Mononuclear cell (primary cell): ENCODE results near the gene SLC38A6. TPM values are rescaled to one million over a fixed set of nuclear protein-coding genes. Genes with fewer than 3 reads are reported as not detected.

Experiments
- H3K27me3 ChIP-seq: 2 replicates; pipeline ENCODE4 v1.6.0; 2011; ENCODE audit warnings: low read length, control low read depth; ENCODE audit not compliant: insufficient read depth
- H3K4me1 ChIP-seq: 2 replicates; pipeline ENCODE4 v1.5.1; 2011; ENCODE audit warnings: mild to moderate bottlenecking, low read length, control low read depth; ENCODE audit not compliant: insufficient read depth
- H3K4me3 ChIP-seq: 2 replicates; pipeline ENCODE4 v1.5.1; 2011; ENCODE audit warnings: mild to moderate bottlenecking, low read length, moderate library complexity
- H3K9me3 ChIP-seq: 2 replicates; pipeline ENCODE4 v1.5.1; 2011; ENCODE audit warnings: low read depth, mild to moderate bottlenecking, control low read depth, low read length
- total RNA-seq: library from RNA; depleted of rRNA; stranded (reverse); fragments of >200 nt; gene quantifications from one replicate; pipeline ENCODE4 v1.2.3, GENCODE V29; 2012

The SLC38A6 gene
- 8.9 TPM for total RNA-seq

GRCh38 chr14:60980811-60981632 lies at the start of gene SLC38A6, which contains the start of gene TRMT5:
Gene SLC38A6, plus strand, starts transcription at chr14:60981245. Its CDS starts 33 bp downstream, at chr14:60981278.
Gene TRMT5, minus strand, starts transcription at chr14:60981079. Its CDS starts 106 bp downstream, at chr14:60980973.
- peak within 1 kb of the TSS; percentile 82 for H3K4me3 ChIP-seq
- no peaks in the 10 kb centered on the region for H3K9me3 ChIP-seq
- H3K4me1 ChIP-seq = peaks cover 38% of the 10 kb centered on the region
- H3K27me3 ChIP-seq = no peaks in the 10 kb centered on the region

GRCh38 chr14:60933920-60934655 lies 47.0 kb upstream of the SLC38A6 start:
- Histone ChIP-seq H3K27me3 (no peaks in the 10 kb centered on the region), H3K4me1 (no peaks in the 10 kb centered on the region), H3K4me3 (no peak overlapping the region), H3K9me3 (no peaks in the 10 kb centered on the region)

DNA sequence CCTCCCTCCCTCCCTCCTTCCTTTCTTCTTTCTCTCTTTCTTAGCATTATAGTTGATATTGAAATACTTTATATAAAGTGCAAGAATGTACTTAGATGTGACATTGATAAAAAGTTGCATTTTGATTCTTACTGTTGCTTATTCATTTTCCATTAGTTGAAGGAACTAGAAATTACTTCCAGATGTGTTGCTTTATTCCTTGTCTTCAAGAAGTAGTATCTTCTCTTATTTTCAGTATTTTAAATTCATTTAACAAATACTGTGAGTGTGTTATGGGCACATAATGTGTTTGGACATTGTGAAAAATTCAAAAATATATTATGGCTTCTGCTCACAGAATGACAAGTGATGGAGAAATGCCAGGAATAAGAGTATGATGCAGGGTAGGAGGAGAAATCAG lies 45.7 kb upstream of the SLC38A6 start:
- no peaks in the 10 kb centered on the region for H3K4me1 ChIP-seq
- no peaks in the 10 kb centered on the region for H3K27me3 ChIP-seq
- no peaks in the 10 kb centered on the region for H3K9me3 ChIP-seq
- H3K4me3 ChIP-seq = no peak overlapping the region

- H3K27me3 ChIP-seq = no peaks in the 10 kb centered on the region
- H3K4me1 ChIP-seq = no peaks in the 10 kb centered on the region
- no peak overlapping the region for H3K4me3 ChIP-seq
- no peaks in the 10 kb centered on the region for H3K9me3 ChIP-seq
Measured at GRCh38 chr14:60943637-60944032, 37.4 kb upstream of the SLC38A6 start.

- H3K4me3 ChIP-seq = no peak overlapping the region
- no peaks in the 10 kb centered on the region for H3K27me3 ChIP-seq
- H3K9me3 ChIP-seq = no peaks in the 10 kb centered on the region
- no peaks in the 10 kb centered on the region for H3K4me1 ChIP-seq
Measured at GRCh38 chr14:60944204-60944603, 36.8 kb upstream of the SLC38A6 start.

DNA sequence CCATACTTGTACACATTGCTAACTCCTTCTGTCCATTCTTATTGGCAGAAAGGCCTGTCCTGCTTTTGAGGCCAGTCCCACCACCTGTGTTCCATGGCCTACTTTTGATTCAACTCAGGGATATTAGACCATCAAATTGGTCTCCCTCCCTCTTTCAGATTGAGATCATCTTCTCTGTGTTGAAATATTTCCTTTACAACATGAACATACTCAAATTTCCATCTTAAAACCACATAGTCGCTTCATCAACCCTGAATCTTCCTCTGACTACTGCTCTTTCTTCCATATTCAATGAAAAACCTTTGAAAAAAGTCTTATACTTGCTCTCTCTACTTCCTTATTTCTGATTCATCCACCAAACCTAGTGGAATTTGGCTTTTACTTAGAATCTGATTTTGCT lies 35.1 kb upstream of the SLC38A6 start:
- no peak overlapping the region for H3K4me3 ChIP-seq
- no peaks in the 10 kb centered on the region for H3K9me3 ChIP-seq
- H3K4me1 ChIP-seq = no peaks in the 10 kb centered on the region
- no peaks in the 10 kb centered on the region for H3K27me3 ChIP-seq

DNA sequence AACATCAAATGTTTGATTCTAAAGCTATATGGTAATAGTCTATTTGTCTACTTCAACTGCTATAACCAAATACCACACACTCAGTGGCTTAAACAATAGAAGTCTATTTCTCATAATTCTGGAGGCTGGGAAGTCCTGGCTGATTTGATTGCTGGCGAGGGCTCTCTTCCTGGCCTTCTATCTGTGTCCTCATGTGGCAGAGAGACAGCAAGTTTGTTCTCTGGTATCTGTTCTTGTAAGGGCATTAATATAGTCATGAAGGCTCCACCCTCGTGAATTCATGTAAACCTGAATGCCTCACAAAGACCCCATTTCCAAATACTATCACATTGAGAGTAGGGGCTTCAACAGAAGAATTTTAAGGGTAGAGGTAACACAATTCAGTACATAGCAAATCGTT lies 34.3 kb upstream of the SLC38A6 start:
- Histone ChIP-seq H3K9me3 (no peaks in the 10 kb centered on the region), H3K4me1 (no peaks in the 10 kb centered on the region), H3K4me3 (no peak overlapping the region), H3K27me3 (no peaks in the 10 kb centered on the region)

GRCh38 chr14:60951776-60952435 lies 29.1 kb upstream of the SLC38A6 start:
- peaks cover 24% of the 10 kb centered on the region for H3K9me3 ChIP-seq
- H3K4me3 ChIP-seq = no peak overlapping the region
- H3K27me3 ChIP-seq = no peaks in the 10 kb centered on the region
- H3K4me1 ChIP-seq = no peaks in the 10 kb centered on the region

GRCh38 chr14:60956202-60956601 lies 24.8 kb upstream of the SLC38A6 start:
- H3K27me3 ChIP-seq = no peaks in the 10 kb centered on the region
- H3K4me1 ChIP-seq = no peaks in the 10 kb centered on the region
- peaks cover 50% of the 10 kb centered on the region for H3K9me3 ChIP-seq
- H3K4me3 ChIP-seq = no peak overlapping the region

DNA sequence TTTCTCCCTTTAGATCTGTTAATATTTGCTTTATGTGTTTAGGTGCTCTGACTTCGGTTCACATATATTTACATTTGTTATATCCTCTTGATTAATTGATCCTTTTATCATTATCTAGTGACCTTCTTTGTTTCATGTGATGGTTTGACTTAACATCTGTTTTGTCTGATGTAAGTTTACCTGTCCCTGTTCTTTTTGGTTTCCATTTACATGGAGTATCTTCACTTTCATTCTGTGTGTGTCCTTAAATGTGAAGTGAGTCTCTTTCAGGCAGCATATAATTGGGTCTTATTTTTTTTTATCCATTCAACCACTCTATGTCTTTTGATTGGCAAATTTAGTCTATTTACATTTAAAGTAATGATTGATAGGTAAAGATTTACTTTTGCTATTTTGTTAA lies 24.4 kb upstream of the SLC38A6 start:
- Histone ChIP-seq H3K4me3 (no peak overlapping the region), H3K27me3 (no peaks in the 10 kb centered on the region), H3K4me1 (no peaks in the 10 kb centered on the region), H3K9me3 (peaks cover 50% of the 10 kb centered on the region)

- H3K9me3 ChIP-seq = peaks cover 50% of the 10 kb centered on the region
- no peaks in the 10 kb centered on the region for H3K4me1 ChIP-seq
- H3K27me3 ChIP-seq = no peaks in the 10 kb centered on the region
- H3K4me3 ChIP-seq = no peak overlapping the region
Measured at GRCh38 chr14:60958146-60958545, 22.9 kb upstream of the SLC38A6 start.

DNA sequence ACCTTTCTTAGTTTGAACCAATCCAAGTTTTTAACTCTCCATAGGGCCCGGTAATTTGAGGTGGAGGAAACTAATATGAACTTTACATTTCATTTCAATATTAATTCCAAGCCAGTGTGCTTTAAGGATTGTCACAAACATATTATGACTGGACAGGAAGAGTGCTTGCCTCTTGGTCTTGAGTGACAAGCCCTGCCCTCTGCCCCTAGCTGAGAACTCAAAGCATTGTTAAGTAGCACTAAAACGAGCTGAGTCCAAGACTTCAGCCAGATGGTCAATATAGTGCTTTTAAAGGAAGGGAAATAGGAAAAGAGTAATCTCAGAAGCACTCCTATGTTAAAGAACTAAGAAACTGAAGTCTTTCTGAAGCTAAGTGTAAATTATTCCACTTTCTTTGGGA lies 17.3 kb upstream of the SLC38A6 start:
- no peak overlapping the region for H3K4me3 ChIP-seq
- H3K9me3 ChIP-seq = peaks cover 11% of the 10 kb centered on the region
- no peaks in the 10 kb centered on the region for H3K27me3 ChIP-seq
- H3K4me1 ChIP-seq = no peaks in the 10 kb centered on the region

DNA sequence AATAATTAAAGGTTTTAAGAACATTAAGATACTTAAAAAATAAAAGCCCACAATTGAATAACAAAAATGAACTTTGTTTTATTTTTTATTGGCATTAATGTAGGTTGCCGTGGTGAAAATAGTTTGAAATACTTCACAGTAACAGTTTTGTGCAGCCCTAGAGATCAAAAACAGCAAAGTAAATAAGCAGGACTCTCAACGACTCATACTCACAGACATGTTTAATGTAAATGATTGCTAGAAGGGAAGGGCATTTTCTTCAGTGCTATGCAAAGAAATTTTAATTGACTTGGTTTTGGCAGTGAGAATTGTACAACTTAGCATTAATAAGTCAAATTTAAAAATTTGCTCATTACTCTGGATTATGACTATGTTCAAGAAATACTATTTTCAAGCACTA lies 16.1 kb upstream of the SLC38A6 start:
- Histone ChIP-seq H3K27me3 (no peaks in the 10 kb centered on the region), H3K9me3 (peaks cover under 1% of the 10 kb centered on the region), H3K4me1 (no peaks in the 10 kb centered on the region), H3K4me3 (no peak overlapping the region)

- no peaks in the 10 kb centered on the region for H3K9me3 ChIP-seq
- no peaks in the 10 kb centered on the region for H3K27me3 ChIP-seq
- H3K4me3 ChIP-seq = no peak overlapping the region
- no peaks in the 10 kb centered on the region for H3K4me1 ChIP-seq
Measured at GRCh38 chr14:60965402-60965801, 15.6 kb upstream of the SLC38A6 start.

- Histone ChIP-seq H3K27me3 (no peaks in the 10 kb centered on the region), H3K4me3 (no peak overlapping the region), H3K4me1 (no peaks in the 10 kb centered on the region), H3K9me3 (no peaks in the 10 kb centered on the region)
Measured at GRCh38 chr14:60968099-60968498, 12.9 kb upstream of the SLC38A6 start.
